WTC11 (cell line): ENCODE measurements around the gene SOX6.

Source experiments
- CBFB ChIP-seq: sonication (generic); formaldehyde crosslinking; IDR thresholded peaks from 2 replicates; pipeline ENCODE4 v1.8.1; 2022; ENCODE audit warnings: mild to moderate bottlenecking, low read depth, missing genetic modification reagents
- FOXJ3 ChIP-seq: sonication (generic); formaldehyde crosslinking; IDR thresholded peaks from 2 replicates; pipeline ENCODE4 v1.9.0; 2021; ENCODE audit warnings: missing genetic modification reagents, mild to moderate bottlenecking, borderline replicate concordance
- GRHL2 ChIP-seq: fragments of 250-450 bp; sonication (Bioruptor Pico); IDR thresholded peaks from 2 replicates; pipeline ENCODE4 v1.8.0; 2022; ENCODE audit warnings: mild to moderate bottlenecking, moderate library complexity; ENCODE audit not compliant: insufficient replicate concordance, severe bottlenecking
- JUN ChIP-seq: sonication (generic); formaldehyde crosslinking; IDR thresholded peaks from 2 replicates; pipeline ENCODE4 v1.8.0; 2023; ENCODE audit warnings: mild to moderate bottlenecking, missing genetic modification reagents
- NR3C1 ChIP-seq: sonication (generic); formaldehyde crosslinking; conservative IDR thresholded peaks from 2 replicates; pipeline ENCODE4 v1.8.1; 2023; ENCODE audit warnings: low read depth, mild to moderate bottlenecking, missing genetic modification reagents
- TEAD1 ChIP-seq: sonication (generic); formaldehyde crosslinking; IDR thresholded peaks from 2 replicates; pipeline ENCODE4 v1.8.0; 2022; ENCODE audit warnings: mild to moderate bottlenecking, missing genetic modification reagents
- TEAD4 ChIP-seq: sonication (generic); formaldehyde crosslinking; IDR thresholded peaks from 2 replicates; pipeline ENCODE4 v1.8.0; 2022; ENCODE audit warnings: mild to moderate bottlenecking, missing genetic modification reagents
- TP53 ChIP-seq: sonication (generic); formaldehyde crosslinking; IDR thresholded peaks from 2 replicates; pipeline ENCODE4 v1.8.1; 2023; ENCODE audit warnings: mild to moderate bottlenecking, missing genetic modification reagents
- TF ChIP-seq, protein P1 (sequence below): fragments of 200-600 bp; IDR thresholded peaks from 2 replicates; pipeline ENCODE4 v1.8.0; 2022; ENCODE audit warnings: antibody characterized with exemption
- TF ChIP-seq, protein P2 (sequence below): sonication (generic); formaldehyde crosslinking; IDR thresholded peaks from 2 replicates; pipeline ENCODE4 v1.8.0; 2022; ENCODE audit warnings: mild to moderate bottlenecking, missing genetic modification reagents

DNA sequence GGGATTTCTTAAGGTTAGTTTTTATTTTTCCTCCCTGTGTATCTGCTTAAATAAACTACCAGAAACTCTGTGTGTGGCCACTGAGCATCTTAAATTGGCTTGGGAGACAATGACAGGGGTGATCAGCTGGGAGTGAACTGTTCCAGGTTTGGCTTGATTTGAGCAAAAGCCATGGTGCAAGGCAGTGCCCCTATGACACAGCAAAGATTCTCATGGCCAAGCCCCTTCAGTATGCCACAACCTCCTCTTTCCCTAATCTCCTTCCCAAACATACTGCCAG is 370.5 kb downstream of the SOX6 start:
- TF ChIP-seq, protein P1, sequence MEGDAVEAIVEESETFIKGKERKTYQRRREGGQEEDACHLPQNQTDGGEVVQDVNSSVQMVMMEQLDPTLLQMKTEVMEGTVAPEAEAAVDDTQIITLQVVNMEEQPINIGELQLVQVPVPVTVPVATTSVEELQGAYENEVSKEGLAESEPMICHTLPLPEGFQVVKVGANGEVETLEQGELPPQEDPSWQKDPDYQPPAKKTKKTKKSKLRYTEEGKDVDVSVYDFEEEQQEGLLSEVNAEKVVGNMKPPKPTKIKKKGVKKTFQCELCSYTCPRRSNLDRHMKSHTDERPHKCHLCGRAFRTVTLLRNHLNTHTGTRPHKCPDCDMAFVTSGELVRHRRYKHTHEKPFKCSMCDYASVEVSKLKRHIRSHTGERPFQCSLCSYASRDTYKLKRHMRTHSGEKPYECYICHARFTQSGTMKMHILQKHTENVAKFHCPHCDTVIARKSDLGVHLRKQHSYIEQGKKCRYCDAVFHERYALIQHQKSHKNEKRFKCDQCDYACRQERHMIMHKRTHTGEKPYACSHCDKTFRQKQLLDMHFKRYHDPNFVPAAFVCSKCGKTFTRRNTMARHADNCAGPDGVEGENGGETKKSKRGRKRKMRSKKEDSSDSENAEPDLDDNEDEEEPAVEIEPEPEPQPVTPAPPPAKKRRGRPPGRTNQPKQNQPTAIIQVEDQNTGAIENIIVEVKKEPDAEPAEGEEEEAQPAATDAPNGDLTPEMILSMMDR, result no peak
- TF ChIP-seq GRHL2 (CRISPR knock-in tag) (no peak), CBFB (CRISPR knock-in tag) (no peak), TEAD1 (CRISPR knock-in tag) (no peak), TEAD4 (CRISPR knock-in tag) (no peak), NR3C1 (no peak), TP53 (no peak), JUN (CRISPR knock-in tag) (no peak), FOXJ3 (CRISPR knock-in tag) (no peak)
- TF ChIP-seq, protein P2, sequence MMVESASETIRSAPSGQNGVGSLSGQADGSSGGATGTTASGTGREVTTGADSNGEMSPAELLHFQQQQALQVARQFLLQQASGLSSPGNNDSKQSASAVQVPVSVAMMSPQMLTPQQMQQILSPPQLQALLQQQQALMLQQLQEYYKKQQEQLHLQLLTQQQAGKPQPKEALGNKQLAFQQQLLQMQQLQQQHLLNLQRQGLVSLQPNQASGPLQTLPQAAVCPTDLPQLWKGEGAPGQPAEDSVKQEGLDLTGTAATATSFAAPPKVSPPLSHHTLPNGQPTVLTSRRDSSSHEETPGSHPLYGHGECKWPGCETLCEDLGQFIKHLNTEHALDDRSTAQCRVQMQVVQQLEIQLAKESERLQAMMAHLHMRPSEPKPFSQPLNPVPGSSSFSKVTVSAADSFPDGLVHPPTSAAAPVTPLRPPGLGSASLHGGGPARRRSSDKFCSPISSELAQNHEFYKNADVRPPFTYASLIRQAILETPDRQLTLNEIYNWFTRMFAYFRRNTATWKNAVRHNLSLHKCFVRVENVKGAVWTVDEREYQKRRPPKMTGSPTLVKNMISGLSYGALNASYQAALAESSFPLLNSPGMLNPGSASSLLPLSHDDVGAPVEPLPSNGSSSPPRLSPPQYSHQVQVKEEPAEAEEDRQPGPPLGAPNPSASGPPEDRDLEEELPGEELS (CRISPR knock-in tag), result no peak
